Mucosa of stomach (tissue), 1 donor: ENCODE results near the gene SFTPA2.
"Not testable (repeated sequence)": the region's sequence is repeated elsewhere in the genome, so short reads cannot be mapped to it uniquely, and the experiment has no call there.

Experiments
- H3K27me3 ChIP-seq: one replicate; pipeline ENCODE4 v1.7.0; 2013; ENCODE audit warnings: mild to moderate bottlenecking, low read length; ENCODE audit not compliant: control insufficient read depth, insufficient read depth
- H3K36me3 ChIP-seq: one replicate; pipeline ENCODE4 v1.7.0; 2013; ENCODE audit warnings: low read length; ENCODE audit not compliant: control insufficient read depth, insufficient read depth
- H3K4me1 ChIP-seq: one replicate; pipeline ENCODE4 v1.7.0; 2013; ENCODE audit warnings: mild to moderate bottlenecking, low read length; ENCODE audit not compliant: control insufficient read depth, insufficient read depth
- H3K4me3 ChIP-seq: one replicate; pipeline ENCODE4 v1.7.0; 2013; ENCODE audit warnings: low read length
- H3K9ac ChIP-seq: one replicate; pipeline ENCODE4 v1.7.0; 2013; ENCODE audit warnings: mild to moderate bottlenecking, low read length, moderate library complexity
- H3K9me3 ChIP-seq: one replicate; pipeline ENCODE4 v1.7.0; 2013; ENCODE audit warnings: mild to moderate bottlenecking, low read length, moderate library complexity; ENCODE audit not compliant: control insufficient read depth
- donor health status: Pancreatic carcinoma.

SFTPA2 gene

DNA sequence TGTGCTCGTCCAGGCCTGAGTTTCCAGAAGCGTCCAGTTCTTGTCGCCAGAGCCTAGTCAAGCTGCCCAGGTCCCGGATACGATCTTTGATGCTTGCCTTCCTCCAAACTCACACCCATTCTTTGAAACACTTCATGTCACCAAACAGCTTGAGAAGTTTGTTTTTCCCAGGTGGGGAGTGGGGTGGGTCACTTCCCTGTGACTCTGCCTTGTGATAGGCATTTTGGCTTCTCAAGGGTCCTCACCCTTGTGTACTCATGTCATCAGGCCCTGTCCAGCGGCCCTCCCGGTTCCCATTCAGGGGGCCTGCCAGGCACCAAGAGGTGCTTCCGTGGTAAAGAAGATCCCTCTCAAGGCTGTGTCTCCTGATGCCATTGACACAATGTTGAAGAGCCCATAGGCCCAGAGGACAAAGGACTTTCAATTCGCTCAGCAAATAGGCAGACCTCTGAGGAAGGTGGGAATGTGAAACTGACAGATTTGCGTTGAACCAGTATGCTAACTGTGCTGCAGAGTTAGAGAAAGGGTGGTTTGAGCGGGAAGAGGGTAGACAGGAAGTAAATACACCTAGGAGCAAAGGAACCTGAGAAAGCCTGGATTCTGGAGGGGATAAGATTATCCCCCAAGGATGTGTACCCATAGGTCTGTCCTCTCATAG is 25.8 kb upstream of the SFTPA2 start:
- Histone ChIP-seq H3K4me1 (no peaks in the 10 kb centered on the region), H3K9ac (no peak overlapping the region), H3K27me3 (peaks cover 4% of the 10 kb centered on the region), H3K9me3 (no peaks in the 10 kb centered on the region), H3K36me3 (no peaks in the 10 kb centered on the region), H3K4me3 (no peak overlapping the region)

DNA sequence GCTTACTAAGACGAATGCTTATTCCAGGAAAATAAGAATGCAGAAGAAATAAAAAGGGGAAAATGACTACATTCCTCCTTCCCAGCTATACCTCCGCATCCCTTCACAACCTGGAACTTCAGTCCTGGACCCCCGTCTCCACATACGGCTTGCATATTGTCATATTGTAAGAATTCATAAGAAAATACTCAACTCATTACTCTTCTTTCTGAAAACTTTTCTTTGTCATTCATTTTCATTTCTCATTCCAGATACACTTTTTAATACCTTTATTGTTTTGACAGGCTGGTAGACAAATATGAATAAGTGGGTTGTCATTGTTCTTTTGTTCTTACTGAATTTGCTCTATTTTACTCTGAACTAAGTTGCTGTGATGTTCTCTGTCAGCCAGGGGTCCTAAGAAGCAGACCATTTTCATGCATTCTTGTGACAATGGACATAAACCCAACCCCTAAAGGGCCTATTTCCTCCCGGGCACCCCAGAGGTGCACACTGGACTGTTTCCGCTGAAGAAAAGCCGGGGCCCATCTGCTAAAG is 23.3 kb upstream of the SFTPA2 start:
- Histone ChIP-seq H3K9me3 (no peaks in the 10 kb centered on the region), H3K9ac (no peak overlapping the region), H3K27me3 (peaks cover 4% of the 10 kb centered on the region), H3K4me1 (no peaks in the 10 kb centered on the region), H3K36me3 (no peaks in the 10 kb centered on the region), H3K4me3 (no peak overlapping the region)

DNA sequence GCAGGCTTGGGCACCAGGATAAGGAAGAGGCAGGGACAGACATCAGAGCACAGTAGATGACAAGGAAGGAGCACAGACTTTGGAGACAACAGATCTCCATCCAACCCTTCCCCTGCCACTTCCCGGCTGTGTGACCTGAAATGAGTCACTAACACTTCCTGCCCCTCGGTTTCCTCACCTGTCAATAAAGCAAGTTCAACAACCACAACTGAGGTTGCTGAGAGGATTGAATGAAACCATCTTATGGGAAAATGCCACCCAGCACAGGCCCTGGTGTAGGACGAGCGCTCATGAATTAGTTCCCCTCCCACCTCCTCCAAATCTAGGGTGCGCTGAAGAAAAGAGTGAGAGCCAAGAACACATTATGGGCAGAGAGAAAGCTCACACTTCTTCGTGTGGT is 22.7 kb upstream of the SFTPA2 start:
- H3K4me3 ChIP-seq, H3K9me3 ChIP-seq, H3K9ac ChIP-seq, H3K4me1 ChIP-seq, H3K27me3 ChIP-seq, H3K36me3 ChIP-seq: not testable (repeated sequence)

DNA sequence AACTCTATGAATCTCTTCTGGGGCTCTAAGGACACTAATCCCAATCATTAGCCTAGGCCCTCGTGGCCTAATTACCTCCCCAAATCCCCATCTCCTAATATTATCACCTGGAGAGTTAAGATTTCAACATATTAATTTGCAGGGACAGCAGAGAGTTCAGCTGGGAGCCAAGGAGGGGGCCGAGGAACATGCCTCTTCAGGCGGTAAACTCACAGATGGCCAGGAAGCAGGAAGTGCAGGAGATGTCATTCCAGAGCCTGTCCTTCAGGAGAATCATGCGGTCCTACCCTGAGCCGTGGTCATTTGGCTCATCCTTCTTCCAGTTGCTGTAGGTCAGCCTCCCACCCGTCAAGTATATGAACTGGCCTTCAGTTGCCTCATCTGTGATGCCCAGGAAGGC is 21.9 kb upstream of the SFTPA2 start:
- H3K9me3 ChIP-seq = no peaks in the 10 kb centered on the region
- H3K36me3 ChIP-seq = no peaks in the 10 kb centered on the region
- no peak overlapping the region for H3K9ac ChIP-seq
- no peak overlapping the region for H3K4me3 ChIP-seq
- no peaks in the 10 kb centered on the region for H3K4me1 ChIP-seq
- peaks cover 4% of the 10 kb centered on the region for H3K27me3 ChIP-seq

GRCh38 chr10:79581044-79581443 is 20.8 kb upstream of the SFTPA2 start:
- H3K27me3 ChIP-seq = peaks cover 2% of the 10 kb centered on the region
- H3K4me1 ChIP-seq = no peaks in the 10 kb centered on the region
- H3K4me3 ChIP-seq = no peak overlapping the region
- H3K36me3 ChIP-seq = no peaks in the 10 kb centered on the region
- H3K9ac ChIP-seq = no peak overlapping the region
- no peaks in the 10 kb centered on the region for H3K9me3 ChIP-seq

DNA sequence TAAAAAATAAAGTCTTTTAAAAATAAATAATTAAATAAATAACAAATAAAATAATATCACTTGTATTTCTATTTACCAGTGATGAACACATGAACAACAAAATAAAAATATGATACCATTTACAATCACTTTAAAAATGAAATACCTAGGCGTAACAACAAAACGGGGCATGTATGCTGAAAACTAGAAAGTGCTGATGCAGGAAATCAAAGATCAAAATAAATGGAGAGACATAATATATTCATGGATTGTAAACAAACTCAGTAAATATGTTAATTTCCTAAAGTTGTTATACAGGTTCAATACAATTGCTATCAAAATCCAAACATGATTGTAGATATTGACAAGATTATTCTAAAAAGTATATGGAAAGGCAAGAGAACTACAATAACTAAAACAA is 19.2 kb upstream of the SFTPA2 start:
- H3K9me3 ChIP-seq = no peaks in the 10 kb centered on the region
- no peaks in the 10 kb centered on the region for H3K36me3 ChIP-seq
- no peaks in the 10 kb centered on the region for H3K4me1 ChIP-seq
- H3K27me3 ChIP-seq = no peaks in the 10 kb centered on the region
- H3K4me3 ChIP-seq = no peak overlapping the region
- H3K9ac ChIP-seq = no peak overlapping the region

DNA sequence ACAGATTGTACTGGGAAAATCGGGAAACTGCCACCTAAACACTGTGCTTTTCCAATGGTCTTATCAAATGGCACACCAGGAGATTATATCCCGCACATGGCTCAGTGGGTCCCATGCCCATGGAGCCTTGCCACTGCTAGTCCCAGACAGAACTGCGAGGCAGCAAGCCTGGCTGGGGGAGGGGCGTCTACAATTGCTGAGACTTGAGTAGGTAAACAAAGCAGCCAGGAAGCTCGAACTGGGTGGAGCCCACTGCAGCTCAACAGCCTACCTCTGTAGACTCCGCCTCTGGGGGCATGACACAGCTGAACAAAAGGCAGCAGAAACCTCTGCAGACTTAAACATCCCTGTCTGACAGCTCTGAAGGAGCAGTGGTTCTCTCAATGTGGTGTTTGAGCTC is 10.4 kb upstream of the SFTPA2 start:
- H3K4me1 ChIP-seq, H3K27me3 ChIP-seq: not testable (repeated sequence)

GRCh38 chr10:79563426-79563825 is 3.2 kb upstream of the SFTPA2 start:
- Histone ChIP-seq H3K9me3 (no peaks in the 10 kb centered on the region), H3K4me3 (no peak overlapping the region), H3K27me3 (peaks cover 6% of the 10 kb centered on the region), H3K4me1 (peaks cover 18% of the 10 kb centered on the region), H3K36me3 (no peaks in the 10 kb centered on the region), H3K9ac (no peak overlapping the region)

More for the DNA sequence above, 10.4 kb upstream of the SFTPA2 start:
- H3K36me3 ChIP-seq, H3K4me3 ChIP-seq, H3K9me3 ChIP-seq, H3K9ac ChIP-seq: not testable (repeated sequence)

DNA sequence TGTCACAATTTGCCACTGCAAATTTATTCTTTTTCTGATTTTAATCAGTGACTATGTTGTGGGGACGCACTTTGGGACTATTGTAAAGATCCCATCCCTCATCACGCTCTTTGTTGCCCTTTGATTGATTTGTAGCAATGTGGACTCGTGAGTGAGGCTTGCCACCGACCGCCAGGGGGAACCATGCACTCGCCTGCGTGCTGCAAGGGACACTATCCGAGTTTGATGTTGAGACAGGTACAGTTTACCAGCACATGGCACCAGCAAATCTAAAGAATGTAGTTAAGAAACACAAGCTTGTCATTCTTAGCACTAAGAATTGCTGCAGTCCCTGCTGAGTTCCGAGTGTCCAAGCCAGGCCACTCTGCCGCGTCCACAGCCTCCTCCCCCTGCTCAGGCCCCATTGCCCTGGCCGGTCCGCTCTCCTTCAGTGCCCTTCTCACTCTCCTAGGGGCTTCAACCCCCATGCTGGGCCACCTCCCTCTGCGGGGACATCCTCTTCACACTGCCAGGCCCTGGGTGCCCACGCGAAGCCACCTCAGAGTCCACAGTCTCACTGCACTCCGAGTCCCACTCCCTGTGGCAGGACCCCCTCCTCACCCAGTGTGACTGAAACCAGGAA is 2.0 kb upstream of the SFTPA2 start:
- no peak overlapping the region for H3K4me3 ChIP-seq
- H3K9ac ChIP-seq = no peak overlapping the region
- H3K27me3 ChIP-seq = peaks cover 6% of the 10 kb centered on the region

DNA sequence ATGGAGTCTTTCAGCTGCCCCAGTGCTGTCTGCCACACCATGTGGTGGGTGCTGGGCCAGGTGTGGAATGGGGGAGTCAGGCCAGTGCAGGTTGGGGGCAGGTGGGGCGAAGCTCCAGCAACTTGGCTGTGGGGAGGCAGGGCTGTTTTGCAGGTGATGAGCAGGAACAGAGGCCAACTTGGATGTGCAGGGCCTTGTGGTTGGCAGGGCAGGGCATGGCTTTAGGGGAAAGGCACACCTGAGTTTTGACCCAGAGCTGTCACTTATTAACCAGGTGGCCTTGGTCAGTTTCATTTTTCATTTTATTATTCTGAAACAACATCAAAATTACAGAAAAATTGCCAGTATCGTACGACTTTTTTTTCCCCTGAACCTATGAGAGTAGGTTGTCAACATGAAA is 1.1 kb upstream of the SFTPA2 start:
- Histone ChIP-seq H3K9ac (no peak overlapping the region), H3K4me1 (peaks cover 18% of the 10 kb centered on the region), H3K36me3 (no peaks in the 10 kb centered on the region), H3K27me3 (peaks cover 6% of the 10 kb centered on the region), H3K9me3 (no peaks in the 10 kb centered on the region), H3K4me3 (no peak overlapping the region)

More for the DNA sequence above, 2.0 kb upstream of the SFTPA2 start:
- H3K9me3 ChIP-seq = no peaks in the 10 kb centered on the region
- no peaks in the 10 kb centered on the region for H3K36me3 ChIP-seq
- H3K4me1 ChIP-seq = peaks cover 18% of the 10 kb centered on the region

GRCh38 chr10:79559726-79560125 is 481 bp downstream of the SFTPA2 start:
- Histone ChIP-seq H3K36me3 (no peaks in the 10 kb centered on the region), H3K27me3 (peaks cover 6% of the 10 kb centered on the region), H3K9me3 (no peaks in the 10 kb centered on the region), H3K4me1 (peaks cover 18% of the 10 kb centered on the region), H3K4me3 (no peak overlapping the region), H3K9ac (no peak overlapping the region)

DNA sequence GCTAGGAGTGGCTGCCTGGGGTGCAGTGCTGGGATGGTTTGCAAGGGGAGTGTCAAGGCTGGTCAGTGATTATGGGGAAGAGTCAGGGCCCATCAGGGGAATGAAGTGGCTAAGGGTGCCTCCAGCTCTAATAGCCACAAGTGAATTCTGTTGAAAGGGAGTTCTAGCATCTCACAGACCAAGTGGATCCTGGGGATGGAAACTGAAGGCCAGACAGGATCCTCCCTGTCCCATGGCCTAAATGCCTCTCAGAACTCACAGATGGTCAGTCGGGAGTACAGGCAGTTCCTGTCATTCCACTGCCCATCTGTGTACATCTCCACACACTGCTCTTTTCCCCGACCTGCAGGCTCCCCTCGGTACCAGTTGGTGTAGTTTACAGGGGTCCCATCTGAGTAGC is 3.2 kb downstream of the SFTPA2 start:
- H3K9ac ChIP-seq, H3K4me3 ChIP-seq, H3K36me3 ChIP-seq, H3K9me3 ChIP-seq, H3K27me3 ChIP-seq: not testable (repeated sequence)
- peaks cover 18% of the 10 kb centered on the region for H3K4me1 ChIP-seq
